ENCODE measurements around the gene XPO6.

DNA sequence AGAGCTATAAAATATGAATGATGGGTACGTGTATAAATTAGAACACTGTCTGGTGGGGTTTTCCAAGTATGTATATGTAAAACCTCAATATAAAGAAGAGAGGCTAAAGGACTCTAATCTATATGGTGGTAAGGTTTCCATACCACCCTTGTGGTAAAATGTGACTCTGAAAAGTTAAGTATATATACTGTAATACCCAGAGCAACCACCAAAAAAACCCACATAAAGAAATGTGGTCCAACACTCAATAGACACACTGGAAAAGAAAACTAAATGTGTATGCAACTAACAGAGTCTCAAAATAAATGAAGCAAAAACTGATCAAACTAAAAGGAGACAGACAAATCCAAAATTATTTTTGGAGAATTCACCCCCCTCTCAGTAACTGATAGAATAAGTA is 72.2 kb downstream of the XPO6 start:
- TF ChIP-seq, protein P1, sequence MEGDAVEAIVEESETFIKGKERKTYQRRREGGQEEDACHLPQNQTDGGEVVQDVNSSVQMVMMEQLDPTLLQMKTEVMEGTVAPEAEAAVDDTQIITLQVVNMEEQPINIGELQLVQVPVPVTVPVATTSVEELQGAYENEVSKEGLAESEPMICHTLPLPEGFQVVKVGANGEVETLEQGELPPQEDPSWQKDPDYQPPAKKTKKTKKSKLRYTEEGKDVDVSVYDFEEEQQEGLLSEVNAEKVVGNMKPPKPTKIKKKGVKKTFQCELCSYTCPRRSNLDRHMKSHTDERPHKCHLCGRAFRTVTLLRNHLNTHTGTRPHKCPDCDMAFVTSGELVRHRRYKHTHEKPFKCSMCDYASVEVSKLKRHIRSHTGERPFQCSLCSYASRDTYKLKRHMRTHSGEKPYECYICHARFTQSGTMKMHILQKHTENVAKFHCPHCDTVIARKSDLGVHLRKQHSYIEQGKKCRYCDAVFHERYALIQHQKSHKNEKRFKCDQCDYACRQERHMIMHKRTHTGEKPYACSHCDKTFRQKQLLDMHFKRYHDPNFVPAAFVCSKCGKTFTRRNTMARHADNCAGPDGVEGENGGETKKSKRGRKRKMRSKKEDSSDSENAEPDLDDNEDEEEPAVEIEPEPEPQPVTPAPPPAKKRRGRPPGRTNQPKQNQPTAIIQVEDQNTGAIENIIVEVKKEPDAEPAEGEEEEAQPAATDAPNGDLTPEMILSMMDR (conservative IDR thresholded peaks at IDR 0.05; ENCODE audit: low read length), result no peak
- no peak for TF ChIP-seq EZH2phosphoT487 (IDR thresholded peaks at IDR 0.05; ENCODE audit: borderline replicate concordance, low read depth, low read length)
